GM19328 (cell line): ENCODE data around the gene PHACTR1.

Experiments
- ATAC-seq: cut with Tn5 transposase; IDR thresholded peaks from one replicate; pipeline ENCODE4 v1.9.1; 2021; ENCODE audit warnings: mild to moderate bottlenecking, moderate library complexity; ENCODE audit not compliant: unreplicated experiment

The PHACTR1 gene

DNA sequence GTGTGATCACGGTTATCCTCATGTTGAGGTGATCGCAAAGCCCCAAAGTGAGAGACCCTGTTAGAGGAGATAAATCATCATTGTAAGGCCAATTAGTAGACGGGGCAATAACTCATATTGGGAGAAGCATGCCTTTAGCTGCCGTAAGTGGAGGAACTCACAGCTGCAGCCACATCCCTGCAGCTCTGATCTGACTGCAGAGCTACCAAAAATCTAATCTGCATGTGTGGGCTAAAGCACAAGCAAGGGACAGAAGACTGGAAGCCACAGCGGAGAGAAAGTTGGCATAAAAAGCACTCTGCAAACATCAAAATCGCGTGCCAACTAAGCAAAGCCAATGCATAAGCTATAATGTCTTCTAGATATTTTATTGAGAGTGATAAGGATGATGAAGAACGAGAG lies 532.0 kb downstream of the PHACTR1 start:
- ATAC-seq = no peak

DNA sequence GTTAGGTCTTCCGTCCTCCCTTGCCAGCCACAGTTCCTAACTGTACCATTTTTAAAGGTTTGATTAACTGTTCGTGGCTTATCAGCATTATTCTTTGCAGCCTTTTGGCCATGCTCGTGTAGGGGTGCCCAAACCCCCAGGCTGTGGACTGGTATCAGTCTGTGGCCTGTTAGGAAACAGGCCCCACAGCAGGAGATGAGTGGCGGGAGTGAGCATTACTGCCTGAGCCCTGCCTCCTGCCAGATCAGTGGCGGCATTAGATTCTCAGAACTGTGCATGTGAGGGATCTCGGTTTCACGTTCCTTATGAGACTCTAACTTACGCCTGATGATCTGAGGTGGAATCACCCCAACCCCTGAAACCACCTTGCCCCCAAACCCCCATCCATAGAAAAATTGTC lies 532.4 kb downstream of the PHACTR1 start:
- ATAC-seq = no peak

DNA sequence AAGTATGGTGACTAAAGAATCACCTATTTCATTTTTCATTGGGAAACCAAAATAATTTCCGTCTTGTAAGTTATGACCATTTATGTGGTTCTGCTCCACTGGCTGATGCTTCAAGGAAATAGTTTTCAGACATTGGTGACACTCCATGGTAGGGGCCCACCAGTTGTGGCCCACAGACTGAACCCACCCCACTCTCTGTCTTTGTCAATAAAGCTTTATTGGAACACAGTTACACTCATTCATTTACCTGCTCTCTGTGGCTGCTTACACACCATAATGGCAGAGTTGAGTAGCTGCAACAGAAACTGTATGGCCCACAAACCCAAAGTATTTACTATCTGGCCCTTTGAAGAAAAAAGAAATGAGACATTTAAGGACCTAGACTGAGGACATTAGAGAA lies 533.2 kb downstream of the PHACTR1 start:
- ATAC-seq = no peak

DNA sequence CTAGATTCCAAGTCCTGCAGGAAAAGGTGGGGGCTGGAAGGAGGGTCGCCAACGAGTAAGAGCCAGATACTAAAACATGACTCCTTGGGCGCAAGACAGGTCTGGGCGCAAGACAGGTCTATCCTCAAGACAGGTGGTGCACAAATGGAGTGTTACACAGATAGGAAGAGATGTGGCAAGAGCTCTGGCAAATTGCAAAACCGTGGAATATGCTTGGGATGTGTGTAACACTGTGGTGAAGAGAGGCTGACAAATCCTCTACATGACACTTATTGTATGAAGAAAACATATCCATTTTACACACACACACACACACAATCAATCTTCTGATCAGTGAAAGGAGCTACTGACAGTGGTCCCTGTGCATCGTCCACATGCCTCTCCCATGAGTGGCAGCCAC lies 534.1 kb downstream of the PHACTR1 start:
- no peak for ATAC-seq

DNA sequence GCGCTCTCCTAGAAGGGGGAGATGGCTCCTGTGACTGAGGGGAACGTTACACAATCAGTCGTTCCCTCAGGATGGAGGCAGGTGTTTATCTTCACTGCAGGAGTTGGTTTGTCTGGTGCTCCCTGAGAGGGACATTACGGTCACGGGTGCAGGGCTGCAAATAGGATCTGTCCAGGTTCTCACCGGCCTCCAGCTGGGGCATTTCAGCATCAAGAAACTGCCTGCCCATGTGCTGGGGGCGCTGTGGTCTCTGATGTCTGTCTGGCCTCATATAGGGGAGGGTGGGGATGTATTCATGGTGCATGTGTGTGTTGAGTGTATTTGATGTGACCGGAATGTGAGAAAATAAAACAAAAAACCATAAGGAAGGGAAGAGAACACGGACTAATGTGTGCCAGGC lies 534.7 kb downstream of the PHACTR1 start:
- ATAC-seq = no peak

DNA sequence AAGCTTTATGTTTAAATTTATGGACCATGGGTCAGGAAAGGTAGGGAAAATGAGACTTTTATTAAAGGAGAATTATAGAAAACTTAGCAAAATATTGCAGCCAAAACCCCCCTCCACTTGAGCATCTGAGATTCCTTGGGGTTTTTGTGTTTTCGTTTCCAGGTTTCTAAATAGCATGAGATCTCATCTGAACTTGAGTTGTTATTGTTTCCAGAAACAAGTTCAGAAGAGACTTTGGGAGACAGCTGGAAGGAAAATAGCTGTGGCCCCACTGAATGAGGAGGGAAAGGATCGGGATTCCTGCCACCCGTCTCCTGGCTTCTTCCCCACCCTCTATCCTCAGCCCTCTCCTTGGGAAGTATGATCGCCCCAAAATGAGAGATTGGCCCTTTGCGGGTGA lies 536.2 kb downstream of the PHACTR1 start:
- ATAC-seq = no peak

DNA sequence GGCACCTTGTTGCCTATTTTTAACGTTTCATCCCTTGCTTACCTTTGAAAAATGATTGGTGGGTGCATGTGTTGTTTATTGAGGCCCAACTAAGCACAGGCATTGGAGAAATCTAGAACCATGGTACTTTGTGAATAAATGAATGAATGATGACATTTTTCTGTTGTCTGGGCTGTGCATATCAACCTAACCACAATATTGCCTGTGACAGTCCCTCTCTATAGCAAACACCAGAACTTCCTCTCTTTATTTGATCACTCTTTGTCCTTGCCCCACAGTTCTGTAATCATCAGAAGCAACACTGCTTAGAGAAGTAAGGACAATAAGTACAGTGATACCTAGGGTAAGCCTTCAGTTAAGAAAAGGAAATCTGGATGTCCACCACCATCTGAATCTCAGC lies 536.7 kb downstream of the PHACTR1 start:
- ATAC-seq = no peak

DNA sequence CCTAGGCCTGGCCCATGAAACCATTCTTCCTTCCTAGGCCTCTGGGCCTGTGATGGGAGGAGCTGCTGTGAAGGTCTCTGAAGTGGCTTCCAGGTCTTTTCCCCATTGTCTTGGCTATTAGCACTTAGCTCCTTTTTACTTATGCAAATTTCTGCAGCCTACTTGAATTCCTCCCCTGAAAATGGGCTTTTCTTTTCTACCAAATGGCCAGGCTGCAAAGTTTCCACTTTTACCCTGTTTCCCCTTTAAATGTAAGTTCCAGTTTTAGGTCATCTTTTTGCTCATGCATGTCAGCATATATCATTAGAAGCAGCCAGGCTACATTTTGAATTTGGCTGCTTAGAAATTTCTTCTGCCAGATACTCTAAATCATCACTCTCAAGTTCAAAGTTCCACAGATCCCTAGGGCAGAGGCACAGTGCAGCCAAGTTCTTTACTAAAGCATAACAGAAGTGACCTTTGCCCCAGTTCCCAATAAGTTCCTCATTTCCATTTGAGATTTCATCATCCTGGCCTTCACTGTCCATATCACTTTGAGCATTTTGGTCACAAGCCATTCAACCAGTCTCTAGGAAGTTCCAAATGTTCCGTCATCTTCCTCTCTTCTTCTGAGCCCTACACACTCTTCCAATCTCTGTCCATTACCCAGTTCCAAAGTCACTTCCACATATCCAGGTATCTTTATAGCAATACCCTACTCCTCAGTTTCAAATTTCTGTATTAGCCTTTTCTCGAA lies 539.9 kb downstream of the PHACTR1 start:
- no peak for ATAC-seq

DNA sequence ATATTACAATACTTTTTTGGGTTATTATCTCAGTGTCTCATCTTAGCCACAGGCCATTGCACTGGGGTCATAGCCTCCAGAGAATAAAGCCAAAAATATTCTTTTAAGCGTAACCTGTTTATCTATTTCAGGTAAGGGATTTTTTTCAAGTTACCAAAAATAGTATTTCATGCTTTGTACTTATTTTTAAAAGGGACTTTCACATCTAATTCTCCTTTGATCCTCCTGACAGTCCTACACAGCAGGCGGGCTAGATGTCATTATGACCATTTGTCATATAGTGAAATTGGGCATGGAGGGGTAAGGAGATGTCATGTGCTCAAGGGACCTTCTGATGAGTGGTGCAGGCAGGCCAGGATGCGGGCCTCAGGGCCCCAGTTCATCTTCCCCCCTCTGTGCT lies 542.8 kb downstream of the PHACTR1 start:
- ATAC-seq = no peak

DNA sequence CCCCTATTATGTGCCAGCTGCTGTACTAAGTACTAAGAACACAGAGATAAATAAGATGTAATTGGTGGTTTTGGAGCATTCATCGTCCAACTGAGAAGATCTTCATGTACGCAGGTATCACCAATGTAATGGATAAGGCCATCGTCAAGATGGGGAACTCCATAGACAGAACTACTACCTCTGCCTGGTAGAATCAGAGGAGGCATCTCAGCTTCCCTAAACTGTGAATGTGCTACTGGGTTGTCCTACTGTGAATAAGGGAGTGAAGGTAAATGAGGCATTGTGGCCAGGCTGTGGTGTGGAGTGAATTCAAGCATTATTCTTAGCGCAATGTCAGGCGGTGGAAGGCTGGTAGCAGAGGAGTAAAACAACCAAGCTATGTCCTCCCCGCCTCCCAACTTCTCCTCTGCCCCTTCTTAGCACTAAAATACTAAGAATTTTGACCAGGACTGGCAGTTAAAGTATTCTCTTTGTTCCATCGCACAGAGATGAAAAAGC lies 543.6 kb downstream of the PHACTR1 start:
- no peak for ATAC-seq

DNA sequence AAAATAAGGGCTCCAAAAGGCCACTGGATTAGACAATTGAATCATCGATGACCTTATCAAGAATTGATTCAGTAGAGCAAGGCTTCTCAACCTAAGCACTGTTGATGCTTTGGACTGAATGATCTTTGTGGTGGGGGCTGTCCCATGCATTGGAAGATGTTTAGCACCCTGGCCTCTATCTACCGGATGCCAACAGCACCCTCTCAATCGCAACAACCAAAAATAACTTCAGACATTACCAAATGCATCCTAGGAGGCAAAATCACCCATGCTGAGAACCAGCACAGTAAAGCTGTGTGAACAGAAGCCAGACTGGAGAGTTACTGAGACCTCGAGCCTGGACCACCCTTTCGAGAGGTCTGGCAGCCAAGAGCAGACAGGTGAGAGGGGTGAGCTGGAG lies 544.3 kb downstream of the PHACTR1 start:
- ATAC-seq = no peak

DNA sequence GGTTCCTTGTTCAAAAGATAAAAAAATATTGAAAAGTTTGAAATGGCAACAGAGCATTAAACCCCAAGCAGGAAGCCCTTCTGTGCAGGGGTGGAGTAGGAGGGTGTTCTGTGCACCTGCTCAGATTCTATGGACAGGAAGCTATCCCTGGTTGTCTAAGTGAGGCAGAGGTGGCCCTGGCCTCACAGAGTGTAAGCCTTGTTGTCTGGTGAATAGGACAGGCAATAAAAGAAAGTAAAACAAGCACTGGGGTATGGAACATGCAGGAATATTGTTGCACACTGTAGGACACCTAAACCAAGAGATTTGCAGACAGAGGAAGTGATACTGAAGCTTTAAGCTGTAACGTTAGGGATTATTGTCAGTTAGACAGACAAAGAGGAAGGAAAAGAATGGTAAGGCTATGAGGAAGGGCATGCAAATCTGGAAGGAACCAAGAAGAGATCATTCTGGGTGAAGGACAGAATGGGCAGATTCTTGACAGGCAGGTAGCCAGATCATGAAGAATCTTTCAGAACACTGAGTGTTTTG lies 545.0 kb downstream of the PHACTR1 start:
- peak; percentile 47 for ATAC-seq

DNA sequence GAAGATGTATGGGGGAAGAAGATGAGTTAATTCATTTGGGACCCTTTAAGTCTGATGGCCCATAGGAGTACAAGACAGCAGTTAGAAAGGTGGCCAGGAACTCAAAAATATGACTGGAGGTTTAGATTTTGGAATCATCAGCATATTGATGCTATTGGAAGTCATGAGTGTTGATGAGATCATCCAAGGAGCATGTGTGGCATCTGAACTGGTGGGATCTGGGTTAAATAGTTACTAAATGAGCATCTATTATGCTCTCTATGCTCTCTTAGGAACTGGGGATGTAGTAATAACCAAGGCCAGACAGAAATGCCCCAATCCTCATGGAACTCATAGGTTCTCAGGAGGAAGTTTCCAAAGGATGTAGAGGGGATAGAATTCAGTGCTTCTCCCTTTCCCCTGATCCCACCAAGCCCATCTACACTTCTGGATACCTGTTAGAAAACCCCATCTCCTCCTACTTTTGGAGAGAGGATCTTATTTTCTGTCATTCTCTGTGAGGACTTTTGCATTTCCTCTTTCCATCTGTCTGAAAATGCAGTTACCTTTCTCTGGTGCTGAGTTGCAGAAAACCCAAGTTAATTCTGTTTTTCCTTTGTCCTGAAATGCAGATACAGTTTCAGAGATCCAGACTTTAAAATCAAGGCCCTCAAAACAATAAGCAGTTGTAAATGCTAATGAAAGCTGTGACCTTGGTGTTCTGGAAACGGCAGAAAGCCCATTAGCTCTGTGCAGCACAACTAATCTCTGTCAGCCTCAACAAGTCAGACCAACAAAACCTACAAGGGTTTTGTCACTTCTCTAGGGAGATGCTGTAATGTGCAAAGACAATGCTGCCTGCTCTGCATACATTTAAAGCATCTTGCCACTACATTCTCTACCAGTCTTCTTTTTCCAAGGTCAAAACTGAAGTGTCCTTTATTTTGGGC lies 546.0 kb downstream of the PHACTR1 start:
- ATAC-seq = no peak

DNA sequence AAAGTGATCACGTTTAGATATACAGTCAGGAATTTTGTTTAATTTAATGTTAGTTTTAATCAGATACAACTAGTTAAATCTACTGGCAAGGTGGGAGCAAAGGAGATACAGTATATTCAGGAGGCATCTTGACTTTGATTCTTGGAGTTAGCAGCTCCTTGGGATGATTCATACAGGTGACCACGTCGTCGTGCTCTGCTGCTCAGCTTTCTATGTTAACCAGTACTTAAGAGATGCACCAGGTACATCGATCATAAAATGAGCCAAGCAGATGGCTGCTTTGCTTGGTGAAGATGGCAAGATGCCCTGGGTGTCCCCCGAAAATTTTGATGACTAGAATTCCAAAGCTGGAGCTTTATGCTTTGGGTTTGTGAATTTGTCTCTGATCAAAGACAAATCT lies 547.1 kb downstream of the PHACTR1 start:
- no peak for ATAC-seq

DNA sequence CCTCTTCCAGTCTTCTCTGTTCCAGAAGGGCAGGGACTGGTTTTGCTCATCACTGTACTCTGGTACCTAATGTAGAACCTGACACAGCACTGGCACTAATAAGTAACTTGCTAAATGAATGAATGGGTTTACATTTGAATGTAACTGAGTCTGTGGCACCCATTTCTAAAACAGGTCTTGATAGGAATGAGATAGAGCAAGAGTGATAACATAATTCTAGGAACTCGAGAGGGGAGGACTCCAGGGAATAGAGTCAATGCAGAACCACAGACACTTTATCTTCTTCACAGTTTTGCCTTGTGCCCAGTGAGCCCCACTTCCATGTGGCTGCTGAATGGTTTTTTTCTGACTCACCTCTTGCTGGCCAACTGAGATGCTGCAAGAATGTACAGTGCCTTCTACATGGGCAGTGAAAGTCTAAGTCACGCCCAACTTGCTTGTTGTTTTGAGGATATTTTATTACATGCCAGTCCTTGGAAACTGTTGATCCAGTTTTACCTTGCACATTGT lies 550.6 kb downstream of the PHACTR1 start:
- no peak for ATAC-seq

DNA sequence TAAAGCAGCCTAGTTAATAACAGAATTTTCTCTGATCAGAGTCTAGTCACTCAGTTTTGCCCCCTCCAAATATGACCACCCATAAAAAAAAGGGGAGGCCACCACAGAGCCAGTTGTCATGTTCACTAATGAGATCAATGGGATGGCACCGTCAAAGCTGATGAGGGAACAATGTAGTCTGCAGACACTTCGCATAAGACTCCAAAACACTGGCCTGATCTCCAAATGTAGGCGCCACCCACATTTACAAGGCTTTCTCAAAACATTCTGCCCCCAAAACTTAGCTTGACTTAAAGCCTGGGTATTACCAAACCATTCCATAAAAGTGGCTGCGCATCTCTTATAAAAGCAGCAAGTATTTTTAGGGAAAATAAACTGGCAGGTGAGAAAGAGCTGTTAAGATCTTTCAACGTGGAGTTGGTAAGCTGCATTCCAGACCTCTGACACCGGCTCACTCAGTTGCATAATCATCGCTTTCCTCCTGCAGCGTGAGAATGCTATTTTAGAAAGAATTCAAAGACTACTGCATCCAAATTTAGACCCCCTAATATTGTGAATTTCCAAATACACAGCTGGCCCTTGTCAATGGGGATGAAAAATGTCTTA lies 552.4 kb downstream of the PHACTR1 start:
- no peak for ATAC-seq

DNA sequence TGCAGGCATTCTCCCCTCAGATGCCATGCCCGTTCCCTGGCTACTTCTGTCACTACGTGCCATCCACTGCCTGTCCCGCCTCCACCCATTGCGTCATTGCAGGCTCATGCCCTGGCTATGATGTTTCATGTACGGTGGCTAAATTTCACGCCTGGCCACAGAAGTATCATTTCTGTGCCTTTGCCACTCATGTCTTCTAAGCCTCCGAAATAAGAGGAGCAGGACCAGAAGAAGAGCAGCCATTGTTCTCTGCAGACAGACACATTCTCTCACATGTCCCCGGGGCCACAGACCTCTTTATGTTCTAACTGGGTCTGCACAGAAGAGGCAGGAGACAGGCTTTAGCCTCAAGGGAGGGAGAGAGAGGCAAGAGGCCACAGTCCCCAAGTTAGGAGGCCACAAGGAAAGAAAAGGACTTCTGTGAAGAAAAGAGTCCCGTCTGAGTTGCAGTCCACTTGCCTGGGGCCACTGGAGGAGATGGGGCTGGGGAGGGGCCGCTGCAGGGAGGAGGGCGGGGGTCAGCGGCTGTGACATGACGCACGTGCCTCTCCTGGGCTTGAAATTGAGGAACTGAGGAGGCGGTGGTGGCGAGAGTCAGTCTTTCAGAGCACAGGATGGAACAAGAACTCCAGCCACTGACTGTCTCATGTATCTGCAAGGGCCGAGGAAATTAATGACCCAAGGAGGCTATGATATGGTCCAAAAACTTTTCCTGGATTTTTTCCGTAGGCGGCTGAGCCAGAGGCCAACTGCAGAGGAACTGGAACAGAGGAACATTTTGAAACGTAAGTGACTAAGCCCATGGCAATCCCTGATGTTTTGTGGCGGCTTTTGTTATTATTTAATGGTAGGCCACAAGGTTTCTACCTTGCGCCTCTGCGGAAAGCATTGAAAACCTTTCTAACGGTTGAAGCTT lies 555.8 kb downstream of the PHACTR1 start:
- ATAC-seq = no peak

DNA sequence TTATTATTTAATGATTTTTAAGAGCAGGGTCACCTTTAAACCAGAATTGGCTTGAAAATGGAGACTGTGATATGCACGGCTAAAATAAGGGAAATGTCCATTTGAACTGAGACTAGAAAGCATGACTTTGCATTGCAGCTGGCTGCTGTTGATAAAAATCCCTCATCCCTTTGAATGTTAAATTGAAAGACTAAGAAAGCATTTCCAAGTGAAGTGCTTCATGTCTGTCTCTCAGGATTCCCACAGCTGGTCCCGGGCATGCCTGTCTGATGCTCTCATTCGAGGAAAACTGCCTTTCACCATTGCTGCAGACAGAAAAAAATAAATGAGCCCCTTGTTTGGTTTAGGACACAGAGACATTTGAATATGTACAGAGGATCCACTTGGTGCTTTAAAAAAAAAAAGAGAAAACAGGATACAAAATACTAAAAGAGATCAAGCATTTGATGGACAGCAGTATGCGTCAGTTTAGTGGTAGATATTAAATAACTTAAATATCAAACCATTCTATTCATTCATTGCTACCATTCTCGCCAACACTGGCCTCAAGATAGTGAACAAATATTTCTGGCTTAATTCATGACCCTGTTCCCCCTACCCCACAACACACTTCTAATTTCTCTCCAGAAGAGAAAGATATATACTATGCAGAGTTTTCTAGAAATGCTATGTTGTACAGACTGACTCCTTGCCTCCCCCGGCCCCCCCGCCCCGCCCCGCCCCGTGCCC lies 556.8 kb downstream of the PHACTR1 start:
- ATAC-seq = no peak

DNA sequence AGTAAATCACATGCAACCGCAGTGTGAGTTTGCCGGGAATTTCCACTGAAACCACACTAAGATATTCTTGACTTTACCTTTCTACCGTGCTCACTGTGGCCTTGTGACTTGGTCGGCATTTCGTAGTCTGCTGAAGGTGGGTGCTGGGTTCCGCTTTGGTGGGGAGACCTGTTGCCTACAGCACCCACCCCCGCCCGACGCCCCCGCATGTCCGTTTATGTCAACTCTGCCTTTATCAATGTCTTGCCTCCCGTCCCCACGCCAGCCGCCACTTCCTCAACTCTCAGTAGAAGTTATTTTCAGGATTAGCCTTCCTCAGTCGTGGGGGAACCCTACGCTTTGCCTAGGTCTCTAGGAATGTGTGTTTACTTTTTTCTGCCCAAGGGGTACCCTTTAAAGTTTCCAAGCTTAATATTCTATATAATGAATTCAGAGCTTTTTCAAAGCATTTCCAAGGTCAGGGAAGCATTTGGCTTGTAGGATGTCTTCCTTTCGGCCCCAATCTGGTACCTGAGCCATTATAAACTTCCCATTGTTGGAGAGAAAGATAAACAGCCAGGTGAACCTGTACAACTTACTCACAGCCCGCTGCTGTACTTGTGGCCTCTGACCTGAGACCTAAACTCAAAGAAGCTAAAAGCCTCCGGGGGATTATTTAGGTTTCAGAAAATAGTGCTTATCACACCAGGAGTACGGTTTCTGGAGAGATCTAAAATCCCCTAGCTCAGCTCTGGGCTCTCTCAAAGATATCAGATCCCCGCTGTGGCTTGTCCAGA lies 557.6 kb downstream of the PHACTR1 start:
- ATAC-seq = no peak
